Measurements from ENCODE around the gene PARP1. TPM values are rescaled to one million over a fixed set of nuclear protein-coding genes. Genes with fewer than 3 reads are reported as not detected.

PARP1 gene
- total and polyA plus RNA-seq, 12 donors, result 15.3 to 150 (median 70.6) TPM

DNA sequence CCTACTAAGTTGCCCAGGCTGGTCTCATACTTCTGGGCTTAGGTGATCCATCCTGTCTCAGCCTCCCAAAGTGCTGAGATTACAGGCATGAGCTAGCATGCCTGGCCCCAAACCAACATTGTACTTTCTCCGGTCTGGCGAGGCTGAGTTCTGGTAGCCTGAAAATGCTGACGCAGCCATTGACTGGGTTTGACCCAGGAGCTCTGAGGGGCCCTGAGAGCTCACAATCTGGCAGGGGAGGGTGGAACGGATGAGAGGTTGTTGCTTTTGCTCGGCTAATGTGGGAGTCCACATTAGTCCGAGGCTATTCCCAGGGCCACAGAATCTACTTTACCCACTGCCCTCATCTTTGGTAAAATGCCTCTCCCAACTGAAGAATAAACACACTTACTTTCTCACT lies 35.1 kb upstream of the PARP1 start:
- H3K4me1 ChIP-seq (replicated peaks in 1 of 2), result no peaks in the 10 kb centered on the region
- no peak overlapping the region for H3K4me3 ChIP-seq
- no peak overlapping the region for H3K27ac ChIP-seq
- no peak for DNase-seq
- WGBS, 4 donors, result 41 to 83% (median 65%) methylated on average over 5 to 6 of the region's 6 CpGs
- intact Hi-C loops (cut with DNase I), result no loop called here
- no peaks in the 10 kb centered on the region for H3K36me3 ChIP-seq (replicated peaks in 1 of 2)
- TF ChIP-seq, protein P1, sequence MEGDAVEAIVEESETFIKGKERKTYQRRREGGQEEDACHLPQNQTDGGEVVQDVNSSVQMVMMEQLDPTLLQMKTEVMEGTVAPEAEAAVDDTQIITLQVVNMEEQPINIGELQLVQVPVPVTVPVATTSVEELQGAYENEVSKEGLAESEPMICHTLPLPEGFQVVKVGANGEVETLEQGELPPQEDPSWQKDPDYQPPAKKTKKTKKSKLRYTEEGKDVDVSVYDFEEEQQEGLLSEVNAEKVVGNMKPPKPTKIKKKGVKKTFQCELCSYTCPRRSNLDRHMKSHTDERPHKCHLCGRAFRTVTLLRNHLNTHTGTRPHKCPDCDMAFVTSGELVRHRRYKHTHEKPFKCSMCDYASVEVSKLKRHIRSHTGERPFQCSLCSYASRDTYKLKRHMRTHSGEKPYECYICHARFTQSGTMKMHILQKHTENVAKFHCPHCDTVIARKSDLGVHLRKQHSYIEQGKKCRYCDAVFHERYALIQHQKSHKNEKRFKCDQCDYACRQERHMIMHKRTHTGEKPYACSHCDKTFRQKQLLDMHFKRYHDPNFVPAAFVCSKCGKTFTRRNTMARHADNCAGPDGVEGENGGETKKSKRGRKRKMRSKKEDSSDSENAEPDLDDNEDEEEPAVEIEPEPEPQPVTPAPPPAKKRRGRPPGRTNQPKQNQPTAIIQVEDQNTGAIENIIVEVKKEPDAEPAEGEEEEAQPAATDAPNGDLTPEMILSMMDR (IDR thresholded peaks at IDR 0.05), result no peak
- no peak for TF ChIP-seq POLR2A (IDR thresholded peaks at IDR 0.05)
- no peaks in the 10 kb centered on the region for H3K9me3 ChIP-seq (replicated peaks in 1 of 3)
- H3K27me3 ChIP-seq, result peaks cover 5% of the 10 kb centered on the region

DNA sequence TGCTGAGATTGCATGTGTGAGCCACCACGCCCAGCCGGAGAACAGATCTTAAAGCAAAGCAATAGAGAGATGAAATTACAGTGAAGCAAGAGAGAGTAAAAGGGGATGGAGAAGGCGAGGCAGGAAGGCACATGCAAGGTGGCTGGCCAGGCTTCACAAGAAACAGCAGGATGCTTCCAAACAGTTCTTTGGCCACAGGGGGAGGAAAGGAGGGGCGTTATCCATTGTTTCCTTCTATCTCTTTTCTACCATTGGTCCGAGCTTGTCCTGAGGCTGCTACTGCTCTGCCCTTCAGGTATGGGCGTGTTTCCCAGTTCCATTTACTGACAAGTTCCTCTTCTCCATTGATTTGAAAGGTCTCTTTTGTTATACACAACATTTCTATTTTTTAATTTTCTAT lies 33.7 kb upstream of the PARP1 start:
- 78 to 90% (median 89%) methylated on average over 6 of the region's 6 CpGs for WGBS, 4 donors
- TF ChIP-seq, protein P1 (IDR thresholded peaks at IDR 0.05), result no peak
- TF ChIP-seq POLR2A (IDR thresholded peaks at IDR 0.05), result no peak
- Histone ChIP-seq H3K36me3 (replicated peaks in 1 of 2) (no peaks in the 10 kb centered on the region), H3K27ac (no peak overlapping the region), H3K4me1 (replicated peaks in 1 of 2) (no peaks in the 10 kb centered on the region), H3K27me3 (peaks cover 5% of the 10 kb centered on the region), H3K9me3 (replicated peaks in 1 of 3) (no peaks in the 10 kb centered on the region), H3K4me3 (no peak overlapping the region)
- intact Hi-C loops (cut with DNase I), result no loop called here
- no peak for DNase-seq

DNA sequence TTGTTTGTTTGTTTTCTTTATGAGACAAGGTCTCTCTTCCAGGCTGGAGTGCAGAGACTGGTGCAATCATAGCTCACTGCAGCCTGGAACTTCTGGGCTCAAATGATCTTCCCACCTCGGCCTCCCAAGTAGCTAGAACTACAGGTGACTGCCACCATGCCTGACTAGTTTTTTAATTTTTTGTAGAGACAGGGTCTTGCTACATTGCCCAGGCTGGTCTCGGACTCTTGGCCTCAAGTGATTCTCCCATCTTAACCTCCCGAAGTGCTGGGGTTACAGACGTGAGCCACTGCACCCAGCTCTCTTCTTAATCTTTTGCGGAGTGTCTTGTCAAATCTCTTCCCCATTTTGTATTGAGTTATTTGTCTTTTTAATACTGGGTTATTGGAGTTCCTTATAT lies 32.6 kb upstream of the PARP1 start:
- Histone ChIP-seq H3K9me3 (replicated peaks in 1 of 3) (no peaks in the 10 kb centered on the region), H3K4me3 (no peak overlapping the region), H3K36me3 (replicated peaks in 1 of 2) (no peaks in the 10 kb centered on the region), H3K4me1 (replicated peaks in 1 of 2) (no peaks in the 10 kb centered on the region), H3K27ac (no peak overlapping the region), H3K27me3 (peaks cover 5% of the 10 kb centered on the region)
- TF ChIP-seq POLR2A (IDR thresholded peaks at IDR 0.05), result no peak
- TF ChIP-seq, protein P1 (IDR thresholded peaks at IDR 0.05), result no peak
- DNase-seq, result no peak
- intact Hi-C loops (cut with DNase I), result no loop called here
- 67 to 83% (median 73%) methylated on average over 5 of the region's 5 CpGs for WGBS, 4 donors

DNA sequence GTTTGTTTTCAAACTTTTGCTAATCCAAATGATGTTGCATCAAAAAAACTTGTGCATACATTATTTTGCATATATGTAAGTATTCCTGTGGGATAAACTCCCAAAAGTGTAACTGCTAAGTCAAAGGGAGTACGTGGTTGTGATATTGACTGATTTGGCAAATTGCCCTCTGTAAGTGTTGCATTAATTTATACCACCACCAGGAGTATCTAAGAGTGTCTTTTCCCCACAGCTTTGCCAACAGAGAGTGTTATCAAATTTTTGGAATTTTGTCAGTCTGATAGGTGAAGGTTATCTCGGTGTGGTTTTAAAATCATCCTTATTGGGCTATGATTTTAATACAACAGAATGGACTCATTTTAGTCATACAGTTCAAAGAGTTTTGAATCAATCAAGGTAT lies 30.1 kb upstream of the PARP1 start:
- H3K27ac ChIP-seq, result no peak overlapping the region
- DNase-seq, result no peak
- TF ChIP-seq POLR2A (IDR thresholded peaks at IDR 0.05), result no peak
- TF ChIP-seq, protein P1 (IDR thresholded peaks at IDR 0.05), result no peak
- H3K27me3 ChIP-seq, result peaks cover 5% of the 10 kb centered on the region
- H3K36me3 ChIP-seq (replicated peaks in 1 of 2), result no peaks in the 10 kb centered on the region
- no peaks in the 10 kb centered on the region for H3K9me3 ChIP-seq (replicated peaks in 1 of 3)
- no peaks in the 10 kb centered on the region for H3K4me1 ChIP-seq (replicated peaks in 1 of 2)
- intact Hi-C loops (cut with DNase I), result no loop called here
- no peak overlapping the region for H3K4me3 ChIP-seq
- whole genome bisulfite sequencing, 4 donors, result 75 to 85% (median 80%) methylated on average over 2 of the region's 2 CpGs
